GM19468 (cell line): ENCODE measurements around the gene WHRN.

Experiments
- ATAC-seq: cut with Tn5 transposase; IDR thresholded peaks from one replicate; pipeline ENCODE4 v1.9.1; 2021; ENCODE audit warnings: mild to moderate bottlenecking, moderate library complexity, moderate number of reproducible peaks; ENCODE audit not compliant: unreplicated experiment; ENCODE audit errors: extremely low read depth

WHRN gene

DNA sequence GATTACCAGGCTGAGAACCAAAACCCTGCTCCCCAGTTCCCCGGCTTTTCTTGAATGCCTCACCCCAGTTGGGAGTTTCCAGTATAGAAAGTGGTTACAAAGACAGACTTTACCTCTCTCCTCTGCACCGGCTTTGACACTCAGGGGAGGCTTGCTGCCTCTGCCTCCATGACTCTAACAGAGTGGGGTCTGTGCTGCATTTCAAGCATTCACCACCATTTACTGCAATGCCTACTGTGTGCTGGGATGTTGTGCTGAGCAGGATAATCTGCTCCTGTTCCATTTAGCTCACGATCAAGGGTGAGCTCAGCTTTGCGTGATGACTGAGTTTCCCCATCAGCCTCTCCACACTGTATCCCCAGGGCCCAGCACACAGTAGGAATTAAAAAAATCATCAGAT lies 77.6 kb downstream of the WHRN start:
- no peak for ATAC-seq

DNA sequence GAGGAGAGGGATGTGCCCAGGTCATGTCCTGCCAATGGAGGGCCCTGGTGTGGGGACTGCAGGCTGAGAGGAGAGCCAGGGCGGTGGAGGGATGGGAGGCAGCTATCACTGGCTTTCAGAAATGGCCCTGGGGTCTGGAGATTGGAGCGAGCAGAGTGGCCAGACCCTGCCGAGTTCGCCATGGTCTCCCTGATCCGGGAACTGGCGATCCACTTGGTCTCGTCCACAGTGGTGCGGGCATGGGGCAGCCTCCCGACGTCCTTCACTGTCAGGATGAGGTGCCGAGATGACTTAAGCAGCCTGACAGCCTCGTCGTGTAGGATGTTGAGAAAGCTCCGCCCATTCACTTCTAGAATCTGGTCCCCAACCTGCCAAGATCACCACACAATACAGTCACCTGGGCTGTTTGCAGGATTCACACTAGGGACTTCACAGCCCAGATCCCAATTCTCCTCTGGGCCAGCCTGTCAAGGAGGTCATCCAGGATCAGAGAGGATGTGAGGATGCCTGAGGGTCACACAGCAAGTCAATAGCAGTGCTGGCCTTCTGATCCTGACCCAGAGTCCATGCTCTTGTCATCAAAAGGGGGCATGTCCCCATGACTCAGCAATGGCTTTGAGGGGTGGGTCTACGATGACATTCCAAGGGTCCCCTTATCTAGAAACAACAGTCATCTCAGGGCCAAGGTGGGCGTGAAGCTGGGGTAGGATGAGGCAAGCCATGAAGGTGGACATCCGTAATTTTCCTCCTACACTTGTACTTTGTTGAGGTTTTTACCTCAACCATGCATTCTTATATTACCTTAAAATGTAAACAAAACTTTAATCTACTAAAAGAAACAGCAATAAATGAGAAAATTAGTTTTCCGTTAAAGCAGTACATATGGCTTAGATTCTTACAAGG lies 79.0 kb downstream of the WHRN start:
- no peak for ATAC-seq

DNA sequence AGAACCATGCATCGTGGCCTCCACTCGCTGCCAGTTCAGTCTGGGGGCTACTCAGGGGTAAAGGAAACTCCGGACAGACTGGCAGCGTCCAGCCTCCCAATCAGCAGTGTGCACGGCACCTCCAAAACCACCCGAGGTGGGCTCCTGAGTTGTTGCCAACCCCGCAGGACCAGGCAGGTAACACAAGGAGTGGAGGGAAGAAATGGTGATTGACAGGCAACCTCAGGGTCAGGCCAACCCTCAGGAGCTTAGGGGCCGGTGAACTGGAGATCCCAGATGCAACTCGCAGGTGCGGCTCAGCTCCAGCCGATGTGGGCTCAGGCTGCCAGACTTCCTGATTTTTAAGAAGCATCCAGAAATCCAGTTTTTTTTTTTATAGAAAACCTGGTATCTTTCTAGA lies 80.1 kb downstream of the WHRN start:
- no peak for ATAC-seq

DNA sequence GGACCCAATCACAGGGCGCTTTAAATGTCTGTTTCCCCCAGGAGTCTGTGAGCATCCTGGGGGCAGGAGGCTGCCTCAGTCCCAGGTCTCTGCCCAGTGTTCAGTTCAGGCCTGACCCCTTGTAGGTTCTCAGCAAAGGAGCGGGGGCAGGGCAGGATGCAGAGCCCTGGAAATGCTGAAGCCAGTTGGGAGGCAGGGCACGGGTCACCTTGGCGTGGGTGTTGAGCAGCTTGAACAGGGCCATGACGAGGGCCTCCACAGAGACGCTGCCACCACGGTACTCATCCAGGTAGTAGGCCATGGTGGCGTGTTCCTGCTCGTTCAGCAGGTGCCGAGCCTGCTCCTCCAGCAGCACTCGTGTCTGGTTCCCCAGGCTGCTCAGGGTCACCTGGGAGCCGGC lies 81.1 kb downstream of the WHRN start:
- ATAC-seq: no peak

DNA sequence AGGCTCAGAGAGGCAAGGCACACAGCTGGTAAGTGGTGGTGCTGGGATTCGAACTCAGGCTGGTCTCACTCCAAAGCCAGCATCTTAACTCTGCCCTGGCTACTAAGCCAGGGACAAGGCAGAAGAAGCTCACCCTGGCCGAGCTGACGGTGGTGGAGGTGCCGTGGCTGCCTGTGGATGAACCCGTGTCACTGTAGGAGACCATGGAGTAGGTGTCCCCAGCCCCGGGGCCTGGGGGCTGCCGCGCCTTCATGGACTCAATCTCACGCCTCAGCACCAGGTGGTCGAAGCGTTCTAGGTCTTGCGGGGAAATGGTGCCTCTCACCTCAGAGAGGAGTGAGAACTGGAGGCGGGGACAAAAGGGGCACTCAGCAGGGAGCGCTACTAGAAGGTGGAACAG lies 82.1 kb downstream of the WHRN start:
- no peak for ATAC-seq

DNA sequence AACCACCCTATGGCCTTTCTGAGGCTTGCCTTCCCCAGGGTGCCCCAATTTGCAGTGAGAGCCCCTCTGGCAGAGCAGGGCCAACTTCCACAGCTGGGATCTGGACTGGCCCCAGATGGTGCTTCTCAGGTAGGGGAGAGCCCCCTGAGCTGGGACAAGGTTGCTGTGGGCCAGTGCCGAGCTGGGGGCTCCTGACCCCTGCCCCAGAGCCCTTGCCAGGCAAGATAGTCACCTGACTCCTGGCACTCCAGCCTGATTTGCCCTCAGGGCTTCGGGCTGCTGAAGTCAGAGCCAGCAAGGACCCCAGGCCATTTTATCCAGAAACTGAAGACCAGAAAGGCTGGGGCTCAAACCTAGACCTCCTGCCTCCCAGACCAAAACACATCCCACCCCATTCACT lies 84.1 kb downstream of the WHRN start:
- no peak for ATAC-seq

DNA sequence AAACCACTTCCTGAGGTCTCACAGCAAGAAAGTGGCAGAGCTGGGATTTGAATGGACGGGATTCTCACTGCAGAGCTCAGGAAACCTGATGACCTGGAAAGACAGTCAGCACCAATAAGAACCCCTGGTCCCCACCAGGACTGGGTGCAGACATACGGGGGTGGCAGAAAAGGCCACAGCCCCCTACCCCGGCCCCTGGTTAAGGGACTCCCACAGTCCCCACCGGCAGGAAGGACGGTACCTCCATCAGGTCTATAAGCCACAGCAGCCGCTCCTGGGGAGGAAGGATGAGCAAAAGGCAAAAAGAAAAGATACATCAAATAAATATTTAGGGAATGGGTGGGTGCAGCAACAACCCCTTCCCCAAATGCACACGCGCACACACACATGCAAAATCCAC lies 85.5 kb downstream of the WHRN start:
- ATAC-seq: no peak

DNA sequence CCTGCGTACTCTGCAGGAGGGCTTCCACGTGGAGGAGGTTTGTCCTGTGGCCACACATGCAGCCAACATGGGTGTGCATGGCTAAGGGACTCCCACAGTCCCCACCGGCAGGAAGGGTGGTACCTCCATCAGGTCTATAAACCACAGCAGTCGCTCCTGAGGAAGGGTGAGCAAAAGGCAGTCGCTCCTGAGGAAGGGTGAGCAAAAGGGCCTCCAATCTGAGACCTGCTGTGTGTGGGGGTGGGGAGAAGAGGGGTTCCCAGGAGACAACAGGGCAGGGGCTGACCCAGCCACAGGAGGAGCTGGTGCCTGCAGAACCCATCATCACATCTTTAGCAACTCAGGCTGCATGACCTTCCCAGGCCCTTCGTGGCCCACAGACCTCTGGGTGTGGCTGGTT lies 87.2 kb downstream of the WHRN start:
- no peak for ATAC-seq

DNA sequence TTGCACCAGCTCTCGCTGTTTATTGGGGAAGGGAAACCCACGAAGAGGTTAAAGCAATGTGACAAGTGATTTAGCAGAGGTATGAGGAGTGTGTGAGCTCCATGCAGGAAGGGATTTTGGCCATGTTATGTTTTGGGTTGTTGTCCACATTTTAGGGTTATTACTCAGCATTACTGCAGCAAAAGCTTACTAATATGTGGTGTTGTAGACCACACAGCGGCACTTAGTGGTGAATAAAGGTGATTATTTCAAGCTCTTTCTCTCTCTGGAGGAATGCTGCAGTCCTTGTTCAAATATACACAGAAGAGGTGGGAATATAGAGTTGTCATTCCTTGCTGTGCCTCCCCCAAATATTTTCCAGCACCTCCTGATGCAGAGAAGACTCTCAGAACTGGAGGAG lies 87.8 kb downstream of the WHRN start:
- no peak for ATAC-seq

DNA sequence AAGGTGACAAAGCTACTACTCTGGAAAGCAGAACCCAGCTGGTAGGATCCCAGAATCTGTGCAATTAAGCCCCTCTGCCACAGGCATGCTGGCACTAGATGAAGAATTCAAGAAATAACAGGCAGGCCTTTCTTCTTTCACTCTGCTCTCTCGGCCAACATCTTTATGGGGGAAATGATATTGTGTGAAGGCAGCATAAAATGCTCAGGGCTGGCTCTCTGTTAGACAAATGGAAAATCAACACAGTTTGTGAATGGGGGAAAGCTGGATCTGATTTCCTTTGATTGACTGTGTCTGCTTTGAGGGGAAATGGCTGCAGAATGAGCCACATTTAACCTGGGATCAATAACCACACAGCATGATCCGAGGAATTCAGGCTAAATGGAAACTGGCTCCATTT lies 88.4 kb downstream of the WHRN start:
- no peak for ATAC-seq

DNA sequence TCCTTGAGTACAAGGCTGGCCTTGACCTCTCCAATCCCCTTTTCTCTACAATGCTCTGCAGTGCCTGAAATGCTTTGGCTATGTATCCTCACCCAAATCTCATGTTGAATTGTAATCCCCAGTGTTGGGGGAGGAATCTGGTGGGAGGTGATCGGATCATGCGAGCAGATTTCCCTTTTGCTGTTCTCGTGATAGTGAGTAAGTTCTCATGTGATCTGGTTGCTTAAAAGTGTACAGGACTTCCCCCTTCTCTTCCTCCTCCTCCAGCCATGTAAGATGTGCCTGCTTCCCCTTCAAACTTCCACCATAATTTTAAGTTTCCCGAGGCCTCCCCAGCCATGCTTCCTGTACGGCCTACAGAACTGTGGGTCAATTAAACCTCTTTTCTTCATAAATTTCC lies 89.0 kb downstream of the WHRN start:
- ATAC-seq: no peak

DNA sequence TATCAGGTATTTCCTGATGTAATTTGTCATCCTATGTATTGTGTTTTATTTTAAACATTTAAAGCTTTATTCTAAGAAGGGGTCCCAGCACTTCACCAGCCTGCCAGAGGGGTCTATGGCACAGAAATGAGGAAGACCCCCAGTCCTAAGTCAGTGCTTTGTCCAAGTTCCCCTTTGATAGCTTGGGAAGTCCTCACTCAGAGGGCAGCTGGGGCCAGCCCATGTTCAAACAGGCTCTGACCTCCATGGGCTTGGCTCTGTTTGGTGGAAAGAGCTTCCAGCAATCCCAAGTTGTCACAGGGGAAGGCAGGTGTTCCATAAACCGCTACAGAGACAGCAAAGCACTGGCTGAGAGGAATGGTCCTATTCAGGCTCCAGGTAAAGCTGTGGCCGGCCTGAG lies 90.9 kb downstream of the WHRN start:
- no peak for ATAC-seq

DNA sequence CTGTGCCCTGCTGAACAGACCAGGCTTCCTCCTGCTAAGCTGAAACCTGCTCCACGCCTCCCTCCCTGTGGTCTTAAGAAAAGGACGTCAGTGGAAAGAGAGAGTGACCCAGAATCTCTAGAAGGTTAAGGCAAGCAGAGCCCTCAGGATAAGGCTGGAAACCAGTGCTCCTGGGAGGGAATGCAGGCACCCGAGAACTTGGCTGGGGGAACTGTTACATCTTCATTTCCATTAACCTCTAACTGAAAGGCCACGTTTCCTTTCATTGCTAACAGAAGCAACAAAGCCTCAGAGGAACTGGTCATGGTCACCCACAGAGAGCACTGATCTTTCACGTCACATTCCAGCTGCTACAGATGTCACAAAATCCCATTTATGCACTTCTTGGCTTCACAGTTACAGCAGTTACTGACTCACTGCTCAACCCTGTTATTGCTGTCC lies 91.4 kb downstream of the WHRN start:
- ATAC-seq: no peak

DNA sequence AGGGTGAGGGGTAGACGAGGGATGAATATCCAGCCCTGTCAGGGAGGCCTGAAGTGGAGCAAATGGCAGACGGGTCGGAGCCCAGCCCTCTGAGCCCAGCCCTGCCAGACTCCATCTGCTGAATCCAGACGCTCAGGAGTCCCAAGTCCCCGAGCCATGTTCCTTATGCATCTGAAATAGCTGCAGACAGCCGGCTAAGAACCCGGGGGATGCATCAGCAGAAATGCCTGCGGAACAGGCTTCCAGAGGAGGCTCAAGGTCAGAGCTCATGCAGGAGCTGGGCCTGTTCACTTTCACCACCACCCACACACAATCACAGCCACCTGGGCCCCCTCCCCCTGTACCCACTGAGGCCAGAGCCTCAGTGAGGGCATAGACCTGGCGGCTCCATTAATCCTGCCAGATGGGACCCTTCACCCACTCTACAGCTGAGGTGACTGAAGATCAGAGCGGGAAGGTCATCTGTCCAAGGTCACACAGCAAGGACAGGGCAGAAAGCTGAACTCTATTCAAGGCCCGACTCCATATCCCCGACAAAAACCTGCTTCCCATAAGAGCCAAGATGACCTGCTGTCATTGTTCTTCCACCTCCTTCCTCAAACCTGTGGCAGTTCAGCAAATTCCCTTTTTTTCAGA lies 93.1 kb downstream of the WHRN start:
- ATAC-seq: no peak

DNA sequence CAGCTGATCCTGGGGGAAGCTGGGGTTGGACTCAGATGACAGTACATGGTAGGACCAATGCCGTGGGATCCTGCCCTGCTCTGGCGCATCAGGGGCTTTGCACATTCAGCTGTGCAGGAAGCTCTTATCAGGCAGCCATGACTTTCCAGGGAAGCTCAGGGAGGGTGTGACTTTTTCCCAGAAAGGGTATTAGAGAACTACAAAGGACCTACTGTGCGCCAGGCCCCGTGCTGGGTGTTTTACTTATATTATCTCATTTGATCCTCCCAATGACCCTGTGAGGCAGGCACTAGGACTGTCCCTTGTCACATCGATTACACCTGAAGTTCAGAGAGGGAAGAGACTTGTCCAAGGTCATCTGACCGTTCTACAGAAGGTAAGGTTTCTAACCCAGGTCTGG lies 93.8 kb downstream of the WHRN start:
- ATAC-seq: no peak

DNA sequence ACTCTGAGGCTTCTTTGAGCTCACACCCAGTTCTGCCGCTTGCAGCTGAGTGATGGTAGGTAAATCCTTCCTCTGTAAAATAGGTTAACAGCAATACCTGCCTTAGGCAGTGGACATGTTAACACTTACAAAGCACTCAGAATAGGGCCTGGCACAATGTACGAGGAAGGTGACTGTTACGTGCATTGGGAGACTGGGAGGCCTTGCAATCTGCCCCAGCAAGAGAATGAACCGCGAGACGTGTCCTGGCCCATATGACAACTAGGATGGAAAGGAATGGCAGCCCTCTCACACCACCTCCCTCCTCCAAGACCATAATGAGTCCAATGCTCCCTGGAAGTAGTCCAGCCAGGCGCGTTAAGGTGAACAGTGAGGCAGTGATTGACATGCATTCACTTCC lies 94.4 kb downstream of the WHRN start:
- no peak for ATAC-seq

DNA sequence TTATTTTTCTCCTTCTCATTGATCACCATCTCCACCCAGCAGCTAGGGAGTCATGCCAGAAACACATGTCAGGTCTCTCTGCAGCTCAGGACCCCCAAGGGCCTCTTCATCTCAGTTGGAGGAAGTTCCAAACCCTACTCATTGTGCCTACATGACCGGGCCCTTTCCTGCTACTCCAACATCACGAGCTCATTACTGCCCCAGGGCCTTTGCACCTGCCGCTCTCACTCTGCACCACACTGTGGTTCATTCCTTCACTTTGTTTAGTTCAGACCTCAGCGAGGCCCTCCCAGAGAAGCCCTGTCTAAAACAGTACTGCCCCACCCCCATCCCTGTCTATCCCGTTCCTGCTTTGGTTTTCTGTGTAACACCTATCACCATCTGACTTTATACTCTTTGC lies 95.4 kb downstream of the WHRN start:
- ATAC-seq: no peak

DNA sequence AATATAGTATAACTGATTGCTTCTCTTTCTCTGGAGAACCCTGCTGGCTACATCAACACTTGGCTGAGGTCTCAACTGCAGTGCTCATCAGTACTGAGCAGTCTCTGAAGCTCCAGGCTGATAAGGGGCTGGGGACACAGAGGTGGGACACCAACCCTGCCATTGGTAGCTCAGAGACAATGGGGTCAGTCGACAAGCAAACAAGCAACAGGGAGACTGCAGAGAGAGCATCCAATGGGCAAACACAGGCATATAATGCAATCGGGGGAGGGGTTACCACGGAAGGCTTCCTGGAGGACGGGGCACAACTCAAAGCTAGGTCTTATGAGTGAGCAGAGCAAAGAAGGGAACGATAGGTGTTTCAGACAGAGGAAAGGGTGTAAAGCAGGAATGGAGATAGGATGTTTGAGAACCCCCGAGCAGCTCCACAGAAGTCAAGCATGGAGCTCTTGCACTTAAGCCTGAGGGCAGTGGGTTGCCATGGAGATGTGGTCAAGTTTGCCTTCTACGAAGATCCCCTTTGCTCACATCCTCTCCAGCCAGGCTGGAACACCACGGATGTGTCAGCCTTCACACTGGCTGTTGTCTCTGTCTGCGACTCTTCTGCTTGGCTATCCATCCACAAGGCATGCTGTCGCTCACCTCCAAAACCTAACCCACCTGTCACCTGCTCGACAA lies 96.0 kb downstream of the WHRN start:
- ATAC-seq: no peak

DNA sequence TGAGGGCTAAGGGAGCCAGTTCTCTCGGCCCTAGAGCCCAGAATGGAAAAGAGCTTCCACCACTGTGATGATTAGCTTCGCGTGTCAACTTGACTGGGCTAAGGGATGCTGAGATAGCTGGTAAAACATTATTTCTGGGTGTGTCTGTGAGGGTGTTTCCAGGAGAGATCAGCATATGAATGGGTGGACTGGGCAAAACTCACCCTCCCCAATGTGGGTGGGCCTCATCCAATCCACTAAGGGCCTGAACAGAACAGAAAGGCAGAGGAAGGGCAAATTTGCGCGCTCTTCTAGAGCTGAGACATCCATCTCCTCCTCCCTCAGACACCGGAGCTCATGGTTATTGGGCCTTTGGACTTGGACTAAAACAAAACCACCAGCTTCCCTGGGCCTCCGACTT lies 96.6 kb downstream of the WHRN start:
- ATAC-seq: no peak

DNA sequence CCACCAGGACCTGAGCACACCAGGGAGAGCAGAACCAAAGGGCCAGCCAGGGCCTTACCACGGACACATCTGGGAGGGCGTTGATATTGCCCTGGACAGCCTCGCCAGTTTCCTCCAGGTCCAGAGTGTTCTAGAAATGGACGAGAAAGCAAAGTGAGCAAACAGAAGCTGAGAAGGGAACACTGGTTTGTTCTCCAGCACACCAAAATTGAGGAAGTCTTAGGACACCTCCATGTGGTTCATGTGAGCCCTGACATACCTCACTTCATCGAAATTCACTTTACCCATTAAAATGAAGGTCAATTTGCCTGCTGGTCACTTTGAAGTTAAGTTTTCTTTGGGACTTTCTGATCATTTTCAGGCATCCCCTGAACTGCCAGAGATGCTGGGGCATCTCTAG lies 97.4 kb downstream of the WHRN start:
- no peak for ATAC-seq

DNA sequence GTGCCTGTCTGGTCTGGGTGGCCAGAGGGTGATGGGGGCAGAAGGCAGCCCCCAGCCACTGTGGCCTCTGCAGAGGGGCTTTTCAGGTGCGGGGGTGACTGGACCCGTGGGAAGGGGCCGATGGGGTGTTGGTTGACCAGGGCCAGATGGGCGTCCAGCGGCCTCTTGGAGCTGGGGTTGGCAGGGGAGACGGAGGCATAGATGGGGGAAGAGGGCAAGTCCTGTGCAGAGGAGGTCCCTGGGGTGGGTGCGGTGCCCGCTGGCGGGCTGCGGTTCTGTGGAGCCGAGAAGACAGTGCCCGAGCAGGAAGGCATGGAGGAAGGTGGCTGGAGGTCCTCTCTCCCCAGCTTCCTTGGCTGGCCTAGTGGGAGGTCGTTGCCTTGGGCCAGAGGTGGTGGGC lies 98.8 kb downstream of the WHRN start:
- ATAC-seq: no peak
